Liver (tissue), 9 donors: ENCODE results near the gene GRIN2C. TPM values are rescaled to one million over a fixed set of nuclear protein-coding genes. Genes with fewer than 3 reads are reported as not detected.

Source experiments
- DNase-seq: peaks from one replicate; pipeline ENCODE4 v3.0.0-alpha.2; 2017; ENCODE audit warnings: low spot score
- H3K27ac ChIP-seq, 2 donors: one replicate each; pipeline ENCODE4 v1.7.0; 2013; ENCODE audit warnings: inconsistent platforms in 2 of 2, low read length in 2 of 2, control low read depth in 1 of 2, low read depth in 1 of 2, mild to moderate bottlenecking in 1 of 2
- H3K27me3 ChIP-seq, 4 donors: one replicate each; pipeline versions ENCODE4 v1.6.1 to v1.7.0; 2013; ENCODE audit warnings: low read length in 3 of 4, inconsistent platforms in 1 of 4, mild to moderate bottlenecking in 1 of 4, moderate library complexity in 1 of 4; ENCODE audit not compliant: control insufficient read depth in 4 of 4, insufficient read depth in 4 of 4
- H3K36me3 ChIP-seq, 4 donors: one replicate each; pipeline versions ENCODE4 v1.6.1 to v1.7.0; 2013; ENCODE audit warnings: low read length in 3 of 4, mild to moderate bottlenecking in 3 of 4, low read depth in 1 of 4, moderate library complexity in 1 of 4; ENCODE audit not compliant: control insufficient read depth in 4 of 4, insufficient read depth in 3 of 4
- H3K4me1 ChIP-seq, 4 donors: one replicate each; pipeline versions ENCODE4 v1.6.1 to v1.7.0; 2013; ENCODE audit warnings: low read length in 3 of 4, mild to moderate bottlenecking in 3 of 4, moderate library complexity in 1 of 4; ENCODE audit not compliant: control insufficient read depth in 4 of 4, insufficient read depth in 4 of 4
- H3K4me3 ChIP-seq, 3 donors: one replicate each; pipeline versions ENCODE4 v1.6.1 to v1.7.0; 2013; ENCODE audit warnings: low read length in 3 of 3, control low read depth in 1 of 3, low read depth in 1 of 3, mild to moderate bottlenecking in 1 of 3
- H3K9ac ChIP-seq, 2 donors: one replicate each; pipeline ENCODE4 v1.7.0; 2013; ENCODE audit warnings: low read length in 2 of 2, mild to moderate bottlenecking in 2 of 2, moderate library complexity in 2 of 2, control low read depth in 1 of 2, low read depth in 1 of 2
- H3K9me3 ChIP-seq, 4 donors: one replicate each; pipeline versions ENCODE4 v1.6.1 to v1.7.0; 2013; ENCODE audit warnings: low read length in 3 of 4; ENCODE audit not compliant: control insufficient read depth in 4 of 4
- ATF3 ChIP-seq: IDR thresholded peaks from 2 replicates; pipeline ENCODE4 v1.6.1; 2016; ENCODE audit warnings: antibody characterized with exemption
- CTCF ChIP-seq: fragments of 150-350 bp; IDR thresholded peaks from 2 replicates; pipeline ENCODE4 v1.5.1; 2017; ENCODE audit warnings: improper control_type of control experiment, low read depth, low read length; ENCODE audit not compliant: missing input control
- EGR1 ChIP-seq, 2 donors: IDR thresholded peaks; 2 replicates each; pipeline ENCODE4 v1.6.1; 2016 to 2018; ENCODE audit warnings: antibody characterized with exemption in 2 of 2, low read depth in 2 of 2
- FOXA1 ChIP-seq: IDR thresholded peaks from 2 replicates; pipeline ENCODE4 v1.6.1; 2016; ENCODE audit warnings: antibody characterized with exemption
- FOXA2 ChIP-seq: IDR thresholded peaks from 2 replicates; pipeline ENCODE4 v1.6.1; 2016; ENCODE audit warnings: antibody characterized with exemption
- GABPA ChIP-seq, 2 donors: IDR thresholded peaks in 1 of 2; conservative IDR thresholded peaks in 1 of 2; 2 replicates each; pipeline ENCODE4 v1.6.1; 2016; ENCODE audit warnings: antibody characterized with exemption in 2 of 2, mild to moderate bottlenecking in 1 of 2, moderate library complexity in 1 of 2
- HNF4A ChIP-seq, 2 donors: conservative IDR thresholded peaks; 2 replicates each; pipeline ENCODE4 v1.6.1; 2016; ENCODE audit warnings: antibody characterized with exemption in 2 of 2, mild to moderate bottlenecking in 2 of 2
- HNF4G ChIP-seq: IDR thresholded peaks from 2 replicates; pipeline ENCODE4 v1.6.1; 2016; ENCODE audit warnings: antibody characterized with exemption
- JUND ChIP-seq, 2 donors: IDR thresholded peaks; 2 replicates each; pipeline ENCODE4 v1.6.1; 2016; ENCODE audit warnings: antibody characterized with exemption in 2 of 2
- MAX ChIP-seq: IDR thresholded peaks from 2 replicates; pipeline ENCODE4 v1.6.1; 2016; ENCODE audit warnings: antibody characterized with exemption
- NR2F2 ChIP-seq: IDR thresholded peaks from 2 replicates; pipeline ENCODE4 v1.6.1; 2016; ENCODE audit warnings: antibody characterized with exemption
- RAD21 ChIP-seq, 2 donors: IDR thresholded peaks; 2 replicates each; pipeline ENCODE4 v1.6.1; 2016; ENCODE audit warnings: antibody characterized with exemption in 2 of 2, mild to moderate bottlenecking in 2 of 2
- REST ChIP-seq: IDR thresholded peaks from 2 replicates; pipeline ENCODE4 v1.6.1; 2016; ENCODE audit warnings: antibody characterized with exemption, mild to moderate bottlenecking
- RXRA ChIP-seq, 2 donors: IDR thresholded peaks; 2 replicates each; pipeline ENCODE4 v1.6.1; 2017 to 2018; ENCODE audit warnings: antibody characterized with exemption in 2 of 2, mild to moderate bottlenecking in 1 of 2
- SP1 ChIP-seq: IDR thresholded peaks from 2 replicates; pipeline ENCODE4 v1.6.1; 2018; ENCODE audit warnings: antibody characterized with exemption, mild to moderate bottlenecking
- TAF1 ChIP-seq: conservative IDR thresholded peaks from 2 replicates; pipeline ENCODE4 v1.6.1; 2016; ENCODE audit warnings: antibody characterized with exemption, mild to moderate bottlenecking
- YY1 ChIP-seq: IDR thresholded peaks from 2 replicates; pipeline ENCODE4 v1.6.1; 2016; ENCODE audit warnings: antibody characterized with exemption, mild to moderate bottlenecking
- ZBTB33 ChIP-seq: IDR thresholded peaks from 2 replicates; pipeline ENCODE4 v1.6.1; 2016; ENCODE audit warnings: antibody characterized with exemption
- WGBS: extraction: QIAGEN DNeasy Blood & Tissue Kit; methylation state at CpG from one replicate; pipeline ENCODE4 v1.1.7; 2013; 5-methylcytosine and 5-hydroxymethylcytosine counted together
- polyA plus RNA-seq, 2 donors: library from polyadenylated mRNA; stranded (reverse) in 1 of 2; unstranded in 1 of 2; fragments of 200-250 nt in 1 of 2; fragments of >200 nt in 1 of 2; fragmentation: Nextera tagmentation in 1 of 2; extraction: Ambion mirVana in 1 of 2; gene quantifications; one replicate each; pipeline versions ENCODE4 v1.2.1 to v1.2.3, GENCODE V29; 2013 to 2015
- total RNA-seq, 2 donors: library from RNA; depleted of rRNA; stranded (reverse); fragments of >200 nt; gene quantifications; one replicate each; pipeline ENCODE4 v1.2.3, GENCODE V29; 2014
- donor health status: healthy.
- donor health status: healthy.
- donor health status: healthy.
- donor health status: healthy.
- donor health status: healthy.

The GRIN2C gene
- total and polyA plus RNA-seq, 4 donors: 0.03 to 0.10 (median 0.09) TPM; not detected in 1

- no peaks in the 10 kb centered on the region for H3K9me3 ChIP-seq
- no peak for TF ChIP-seq ATF3
- TF ChIP-seq RXRA (IDR thresholded peaks at IDR 0.05): no peak
- no peak for TF ChIP-seq HNF4G
- TF ChIP-seq SP1: no peak
- TF ChIP-seq TAF1: no peak
- no peak for TF ChIP-seq EGR1 (IDR thresholded peaks at IDR 0.05; ENCODE audit: low read depth in 2 of 2)
- TF ChIP-seq NR2F2: no peak
- TF ChIP-seq FOXA2: no peak
- no peak for TF ChIP-seq YY1
- no peak for TF ChIP-seq FOXA1
- TF ChIP-seq MAX: no peak
- TF ChIP-seq GABPA (IDR thresholded peaks at IDR 0.05 in 1 of 2, conservative IDR thresholded peaks at IDR 0.05 in 1 of 2): no peak
- TF ChIP-seq HNF4A (conservative IDR thresholded peaks at IDR 0.05): no peak
- no peak for TF ChIP-seq CTCF
- no peak for TF ChIP-seq RAD21 (IDR thresholded peaks at IDR 0.05)
- no peak for TF ChIP-seq REST
- TF ChIP-seq JUND (IDR thresholded peaks at IDR 0.05): no peak
- no peak for TF ChIP-seq ZBTB33
- H3K9ac ChIP-seq: no peak overlapping the region
- H3K4me1 ChIP-seq: no peaks in the 10 kb centered on the region
- H3K27me3 ChIP-seq: peaks cover 0 to 13% (median 6%) of the 10 kb centered on the region in 4 donors
- H3K27ac ChIP-seq: no peak overlapping the region
- 73% methylated on average over 8 of the region's 8 CpGs for WGBS
- DNase-seq: no peak
- no peak overlapping the region for H3K4me3 ChIP-seq
- no peaks in the 10 kb centered on the region for H3K36me3 ChIP-seq
Observed at GRCh38 chr17:74853669-74854068, 6.0 kb downstream of the GRIN2C start.
